Endothelial cell (in vitro differentiated cells): ENCODE results near the gene FTO. TPM values are rescaled to one million over a fixed set of nuclear protein-coding genes. Genes with fewer than 3 reads are reported as not detected.

Source experiments
- DNase-seq: peaks from one replicate; pipeline ENCODE4 v3.0.0; 2021; ENCODE audit warnings: low spot score
- H3K27ac Mint-ChIP-seq: one replicate; pipeline ENCODE4 v1.8.0; 2021; ENCODE audit warnings: mixed read lengths, inconsistent platforms; ENCODE audit not compliant: unreplicated experiment
- H3K27me3 Mint-ChIP-seq: one replicate; pipeline ENCODE4 v1.8.0; 2021; ENCODE audit warnings: mild to moderate bottlenecking, moderate library complexity, mixed read lengths, inconsistent platforms; ENCODE audit not compliant: unreplicated experiment
- H3K36me3 Mint-ChIP-seq: one replicate; pipeline ENCODE4 v1.8.0; 2021; ENCODE audit warnings: mild to moderate bottlenecking, low read depth, mixed read lengths, inconsistent platforms; ENCODE audit not compliant: unreplicated experiment
- H3K4me1 Mint-ChIP-seq: one replicate; pipeline ENCODE4 v1.8.0; 2021; ENCODE audit warnings: mild to moderate bottlenecking, mixed read lengths, inconsistent platforms; ENCODE audit not compliant: unreplicated experiment
- H3K4me3 Mint-ChIP-seq: one replicate; pipeline ENCODE4 v1.8.0; 2021; ENCODE audit warnings: mild to moderate bottlenecking, mixed read lengths, inconsistent platforms; ENCODE audit not compliant: unreplicated experiment
- H3K9me3 Mint-ChIP-seq: one replicate; pipeline ENCODE4 v1.8.0; 2021; ENCODE audit warnings: mixed read lengths, inconsistent platforms; ENCODE audit not compliant: unreplicated experiment
- CTCF ChIP-seq: fragments of 200-600 bp; sonication (generic); IDR thresholded peaks from one replicate; pipeline ENCODE4 v1.5.0; 2021; ENCODE audit warnings: antibody characterized with exemption; ENCODE audit not compliant: unreplicated experiment
- total RNA-seq: library from RNA; stranded (reverse); fragmentation: NEBNext Ultra II Directional; extraction: Animal tissue kit (Norgen Biotek cat#: 25700); gene quantifications from one replicate; pipeline ENCODE4 v1.2.1, GENCODE V29; 2021; ENCODE audit not compliant: unreplicated experiment

FTO gene
- total RNA-seq, 1 donor from 2014 or later: 83.8 TPM

GRCh38 chr16:54055864-54056263 lies 351.9 kb downstream of the FTO start:
- Mint-ChIP-seq H3K4me3 (no peak overlapping the region), H3K27ac (no peak overlapping the region), H3K9me3 (no peaks in the 10 kb centered on the region), H3K4me1 (peaks cover 4% of the 10 kb centered on the region), H3K36me3 (no peaks in the 10 kb centered on the region), H3K27me3 (no peaks in the 10 kb centered on the region)
- no peak for TF ChIP-seq CTCF
- no peak for DNase-seq

GRCh38 chr16:54056921-54057320 lies 353.0 kb downstream of the FTO start:
- no peak overlapping the region for H3K4me3 Mint-ChIP-seq
- H3K27me3 Mint-ChIP-seq: no peaks in the 10 kb centered on the region
- H3K27ac Mint-ChIP-seq: no peak overlapping the region
- H3K9me3 Mint-ChIP-seq: no peaks in the 10 kb centered on the region
- peaks cover 4% of the 10 kb centered on the region for H3K4me1 Mint-ChIP-seq
- no peak for DNase-seq
- TF ChIP-seq CTCF: no peak
- no peaks in the 10 kb centered on the region for H3K36me3 Mint-ChIP-seq

- H3K9me3 Mint-ChIP-seq: no peaks in the 10 kb centered on the region
- peaks cover 9% of the 10 kb centered on the region for H3K4me1 Mint-ChIP-seq
- no peaks in the 10 kb centered on the region for H3K36me3 Mint-ChIP-seq
- H3K27me3 Mint-ChIP-seq: peaks cover 2% of the 10 kb centered on the region
- H3K27ac Mint-ChIP-seq: no peak overlapping the region
- DNase-seq: no peak
- H3K4me3 Mint-ChIP-seq: no peak overlapping the region
- TF ChIP-seq CTCF: no peak
Measured at GRCh38 chr16:54059319-54059718, 355.4 kb downstream of the FTO start.

- Mint-ChIP-seq H3K36me3 (no peaks in the 10 kb centered on the region), H3K9me3 (no peaks in the 10 kb centered on the region), H3K27ac (no peak overlapping the region), H3K27me3 (peaks cover 2% of the 10 kb centered on the region), H3K4me3 (no peak overlapping the region), H3K4me1 (peaks cover 7% of the 10 kb centered on the region)
- no peak for TF ChIP-seq CTCF
- DNase-seq: no peak
Measured at GRCh38 chr16:54060599-54061421, 356.9 kb downstream of the FTO start.

- no peak for DNase-seq
- Mint-ChIP-seq H3K4me3 (no peak overlapping the region), H3K27me3 (peaks cover 2% of the 10 kb centered on the region), H3K4me1 (peaks cover 5% of the 10 kb centered on the region), H3K9me3 (no peaks in the 10 kb centered on the region), H3K27ac (no peak overlapping the region), H3K36me3 (no peaks in the 10 kb centered on the region)
- TF ChIP-seq CTCF: no peak
Measured at GRCh38 chr16:54061454-54061853, 357.5 kb downstream of the FTO start.
